Measurements from ENCODE around the gene IFIT1.

IFIT1 gene

DNA sequence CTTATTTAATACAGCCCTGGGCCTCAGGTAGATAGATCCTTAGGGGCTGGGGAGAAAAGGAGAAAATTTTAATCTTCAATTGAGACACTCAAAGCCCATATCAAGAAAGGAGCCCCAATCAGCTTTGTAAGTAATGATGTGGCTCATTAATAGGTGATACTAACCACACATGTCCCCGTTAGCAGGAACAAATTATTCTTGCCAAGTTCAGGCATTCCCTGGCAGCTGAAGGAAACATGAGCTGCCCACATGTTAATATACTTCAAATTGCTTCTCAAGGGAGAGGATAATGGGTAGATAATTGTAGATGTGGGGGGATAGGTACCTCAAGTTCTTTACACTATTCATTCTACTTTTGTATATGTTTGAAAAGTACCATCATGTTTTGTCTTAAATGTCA lies 36.5 kb downstream of the IFIT1 start:
- TF ChIP-seq, protein P1, sequence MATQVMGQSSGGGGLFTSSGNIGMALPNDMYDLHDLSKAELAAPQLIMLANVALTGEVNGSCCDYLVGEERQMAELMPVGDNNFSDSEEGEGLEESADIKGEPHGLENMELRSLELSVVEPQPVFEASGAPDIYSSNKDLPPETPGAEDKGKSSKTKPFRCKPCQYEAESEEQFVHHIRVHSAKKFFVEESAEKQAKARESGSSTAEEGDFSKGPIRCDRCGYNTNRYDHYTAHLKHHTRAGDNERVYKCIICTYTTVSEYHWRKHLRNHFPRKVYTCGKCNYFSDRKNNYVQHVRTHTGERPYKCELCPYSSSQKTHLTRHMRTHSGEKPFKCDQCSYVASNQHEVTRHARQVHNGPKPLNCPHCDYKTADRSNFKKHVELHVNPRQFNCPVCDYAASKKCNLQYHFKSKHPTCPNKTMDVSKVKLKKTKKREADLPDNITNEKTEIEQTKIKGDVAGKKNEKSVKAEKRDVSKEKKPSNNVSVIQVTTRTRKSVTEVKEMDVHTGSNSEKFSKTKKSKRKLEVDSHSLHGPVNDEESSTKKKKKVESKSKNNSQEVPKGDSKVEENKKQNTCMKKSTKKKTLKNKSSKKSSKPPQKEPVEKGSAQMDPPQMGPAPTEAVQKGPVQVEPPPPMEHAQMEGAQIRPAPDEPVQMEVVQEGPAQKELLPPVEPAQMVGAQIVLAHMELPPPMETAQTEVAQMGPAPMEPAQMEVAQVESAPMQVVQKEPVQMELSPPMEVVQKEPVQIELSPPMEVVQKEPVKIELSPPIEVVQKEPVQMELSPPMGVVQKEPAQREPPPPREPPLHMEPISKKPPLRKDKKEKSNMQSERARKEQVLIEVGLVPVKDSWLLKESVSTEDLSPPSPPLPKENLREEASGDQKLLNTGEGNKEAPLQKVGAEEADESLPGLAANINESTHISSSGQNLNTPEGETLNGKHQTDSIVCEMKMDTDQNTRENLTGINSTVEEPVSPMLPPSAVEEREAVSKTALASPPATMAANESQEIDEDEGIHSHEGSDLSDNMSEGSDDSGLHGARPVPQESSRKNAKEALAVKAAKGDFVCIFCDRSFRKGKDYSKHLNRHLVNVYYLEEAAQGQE (tag by site-specific recombination; IDR thresholded peaks at IDR 0.05), result no peak
- TF ChIP-seq ZSCAN16 (tag by site-specific recombination; IDR thresholded peaks at IDR 0.05), result no peak
- no peak for TF ChIP-seq ZNF707 (tag by site-specific recombination; IDR thresholded peaks at IDR 0.05)
- TF ChIP-seq, protein P2, sequence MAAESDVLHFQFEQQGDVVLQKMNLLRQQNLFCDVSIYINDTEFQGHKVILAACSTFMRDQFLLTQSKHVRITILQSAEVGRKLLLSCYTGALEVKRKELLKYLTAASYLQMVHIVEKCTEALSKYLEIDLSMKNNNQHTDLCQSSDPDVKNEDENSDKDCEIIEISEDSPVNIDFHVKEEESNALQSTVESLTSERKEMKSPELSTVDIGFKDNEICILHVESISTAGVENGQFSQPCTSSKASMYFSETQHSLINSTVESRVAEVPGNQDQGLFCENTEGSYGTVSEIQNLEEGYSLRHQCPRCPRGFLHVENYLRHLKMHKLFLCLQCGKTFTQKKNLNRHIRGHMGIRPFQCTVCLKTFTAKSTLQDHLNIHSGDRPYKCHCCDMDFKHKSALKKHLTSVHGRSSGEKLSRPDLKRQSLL (tag by site-specific recombination; IDR thresholded peaks at IDR 0.05), result no peak
- TF ChIP-seq ZNF175 (tag by site-specific recombination; IDR thresholded peaks at IDR 0.05), result no peak
- H3K4me3 ChIP-seq (ENCODE audit: low read depth, low read length), result no peak overlapping the region
- no peak overlapping the region for H3K27ac ChIP-seq (ENCODE audit: extremely low read depth, low read depth, low read length)
- no peaks in the 10 kb centered on the region for H3K36me3 ChIP-seq (ENCODE audit: control insufficient read depth in 2 of 2, insufficient read depth in 1 of 2, low read length in 2 of 2)
- ChIA-PET POLR2A (interaction anchor here (0.6 kb wide), 1 partner anchor 10 kb away, joined by 4 read pairs; no protein-coding TSS in a partner anchor), CTCF (interaction anchor here (1.0 to 2.9 kb wide), 4 partner anchors 10 to 136 kb away, joined by 3 to 16 read pairs (median 7); no protein-coding TSS in a partner anchor)
- no peaks in the 10 kb centered on the region for H3K4me1 ChIP-seq (ENCODE audit: control insufficient read depth, insufficient read depth, low read length)
- H3K9me3 ChIP-seq (ENCODE audit: control insufficient read depth, insufficient read depth, low read depth, low read length), result no peaks in the 10 kb centered on the region

DNA sequence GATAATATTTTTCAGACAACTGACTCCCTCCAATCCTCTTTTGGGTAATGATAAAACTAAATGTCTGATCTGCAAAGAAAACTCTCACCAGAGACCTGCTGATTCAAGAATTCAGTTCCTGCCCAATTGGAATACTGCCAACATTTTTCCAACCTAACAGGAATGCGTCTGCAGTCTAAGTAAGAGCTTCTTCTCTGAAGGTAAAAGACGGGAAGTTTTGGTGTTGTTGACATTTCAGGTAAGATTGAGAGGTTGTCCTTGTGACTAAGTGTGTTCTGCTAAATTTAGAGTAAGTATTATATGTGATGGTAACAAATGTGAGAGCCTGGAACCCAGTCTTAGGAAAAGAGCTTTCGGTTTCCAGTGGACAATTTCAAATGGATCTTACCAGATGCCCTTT lies 39.6 kb downstream of the IFIT1 start:
- no peaks in the 10 kb centered on the region for H3K36me3 ChIP-seq (ENCODE audit: control insufficient read depth in 2 of 2, insufficient read depth in 1 of 2, low read length in 2 of 2)
- TF ChIP-seq GLIS1 (tag by site-specific recombination; IDR thresholded peaks at IDR 0.05) (no peak), ZNF423 (tag by site-specific recombination; IDR thresholded peaks at IDR 0.05) (no peak), ZNF266 (tag by site-specific recombination; IDR thresholded peaks at IDR 0.05; ENCODE audit: low read depth) (no peak), ZNF184 (tag by site-specific recombination; IDR thresholded peaks at IDR 0.05) (no peak), ZNF112 (tag by site-specific recombination; IDR thresholded peaks at IDR 0.05) (no peak)
- H3K4me1 ChIP-seq (ENCODE audit: control insufficient read depth, insufficient read depth, low read length), result no peaks in the 10 kb centered on the region
- ChIA-PET CTCF (interaction anchor here (0.9 to 1.3 kb wide), 5 partner anchors 10 to 133 kb away, joined by 3 to 6 read pairs (median 5); no protein-coding TSS in a partner anchor), POLR2A (interaction anchor here (0.5 kb wide), 1 partner anchor 39 kb away, joined by 9 read pairs; the partner anchor contains the start of gene IFIT1)
- no peaks in the 10 kb centered on the region for H3K9me3 ChIP-seq (ENCODE audit: control insufficient read depth, insufficient read depth, low read depth, low read length)
- H3K4me3 ChIP-seq (ENCODE audit: low read depth, low read length), result no peak overlapping the region
- no peak overlapping the region for H3K27ac ChIP-seq (ENCODE audit: extremely low read depth, low read depth, low read length)

DNA sequence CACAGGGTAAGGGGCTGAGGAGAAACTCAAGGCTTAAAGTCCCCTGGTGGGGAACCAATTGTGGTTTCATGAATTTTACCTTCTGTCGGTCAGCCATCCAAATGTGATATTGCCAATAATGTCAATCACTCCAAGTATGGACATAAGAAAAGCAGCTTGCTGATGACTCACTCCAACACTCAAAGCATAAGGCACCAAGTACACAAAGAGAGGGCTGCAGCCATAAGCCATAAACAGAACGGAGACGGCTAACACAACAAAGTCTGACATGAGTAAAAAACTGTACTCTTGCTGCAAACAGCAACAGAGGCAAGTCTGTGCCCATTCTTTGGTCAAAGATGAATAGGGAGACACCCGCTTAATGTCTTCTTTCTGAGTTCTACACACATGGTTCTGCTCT lies 46.1 kb downstream of the IFIT1 start:
- H3K4me3 ChIP-seq (ENCODE audit: low read depth, low read length), result no peak overlapping the region
- ChIA-PET POLR2A (no interaction called here), CTCF (no interaction called here)
- no peaks in the 10 kb centered on the region for H3K4me1 ChIP-seq (ENCODE audit: control insufficient read depth, insufficient read depth, low read length)
- TF ChIP-seq, protein P3, sequence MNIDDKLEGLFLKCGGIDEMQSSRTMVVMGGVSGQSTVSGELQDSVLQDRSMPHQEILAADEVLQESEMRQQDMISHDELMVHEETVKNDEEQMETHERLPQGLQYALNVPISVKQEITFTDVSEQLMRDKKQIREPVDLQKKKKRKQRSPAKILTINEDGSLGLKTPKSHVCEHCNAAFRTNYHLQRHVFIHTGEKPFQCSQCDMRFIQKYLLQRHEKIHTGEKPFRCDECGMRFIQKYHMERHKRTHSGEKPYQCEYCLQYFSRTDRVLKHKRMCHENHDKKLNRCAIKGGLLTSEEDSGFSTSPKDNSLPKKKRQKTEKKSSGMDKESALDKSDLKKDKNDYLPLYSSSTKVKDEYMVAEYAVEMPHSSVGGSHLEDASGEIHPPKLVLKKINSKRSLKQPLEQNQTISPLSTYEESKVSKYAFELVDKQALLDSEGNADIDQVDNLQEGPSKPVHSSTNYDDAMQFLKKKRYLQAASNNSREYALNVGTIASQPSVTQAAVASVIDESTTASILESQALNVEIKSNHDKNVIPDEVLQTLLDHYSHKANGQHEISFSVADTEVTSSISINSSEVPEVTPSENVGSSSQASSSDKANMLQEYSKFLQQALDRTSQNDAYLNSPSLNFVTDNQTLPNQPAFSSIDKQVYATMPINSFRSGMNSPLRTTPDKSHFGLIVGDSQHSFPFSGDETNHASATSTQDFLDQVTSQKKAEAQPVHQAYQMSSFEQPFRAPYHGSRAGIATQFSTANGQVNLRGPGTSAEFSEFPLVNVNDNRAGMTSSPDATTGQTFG (tag by site-specific recombination; IDR thresholded peaks at IDR 0.05; ENCODE audit: borderline replicate concordance), result no peak
- TF ChIP-seq YY2 (tag by site-specific recombination; IDR thresholded peaks at IDR 0.05) (no peak), ZSCAN30 (tag by site-specific recombination; IDR thresholded peaks at IDR 0.05) (no peak), TCF7L2 (IDR thresholded peaks at IDR 0.05; ENCODE audit: borderline replicate concordance, low read depth, low read length) (no peak), ZNF837 (tag by site-specific recombination; IDR thresholded peaks at IDR 0.05) (no peak), SALL2 (tag by site-specific recombination; IDR thresholded peaks at IDR 0.05; ENCODE audit: borderline replicate concordance) (no peak), ZNF155 (tag by site-specific recombination; IDR thresholded peaks at IDR 0.05) (no peak)
- TF ChIP-seq, protein P2 (tag by site-specific recombination; IDR thresholded peaks at IDR 0.05), result no peak
- TF ChIP-seq, protein P4, sequence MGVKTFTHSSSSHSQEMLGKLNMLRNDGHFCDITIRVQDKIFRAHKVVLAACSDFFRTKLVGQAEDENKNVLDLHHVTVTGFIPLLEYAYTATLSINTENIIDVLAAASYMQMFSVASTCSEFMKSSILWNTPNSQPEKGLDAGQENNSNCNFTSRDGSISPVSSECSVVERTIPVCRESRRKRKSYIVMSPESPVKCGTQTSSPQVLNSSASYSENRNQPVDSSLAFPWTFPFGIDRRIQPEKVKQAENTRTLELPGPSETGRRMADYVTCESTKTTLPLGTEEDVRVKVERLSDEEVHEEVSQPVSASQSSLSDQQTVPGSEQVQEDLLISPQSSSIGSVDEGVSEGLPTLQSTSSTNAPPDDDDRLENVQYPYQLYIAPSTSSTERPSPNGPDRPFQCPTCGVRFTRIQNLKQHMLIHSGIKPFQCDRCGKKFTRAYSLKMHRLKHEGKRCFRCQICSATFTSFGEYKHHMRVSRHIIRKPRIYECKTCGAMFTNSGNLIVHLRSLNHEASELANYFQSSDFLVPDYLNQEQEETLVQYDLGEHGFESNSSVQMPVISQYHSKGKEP (tag by site-specific recombination; IDR thresholded peaks at IDR 0.05), result no peak
- TF ChIP-seq, protein P5, sequence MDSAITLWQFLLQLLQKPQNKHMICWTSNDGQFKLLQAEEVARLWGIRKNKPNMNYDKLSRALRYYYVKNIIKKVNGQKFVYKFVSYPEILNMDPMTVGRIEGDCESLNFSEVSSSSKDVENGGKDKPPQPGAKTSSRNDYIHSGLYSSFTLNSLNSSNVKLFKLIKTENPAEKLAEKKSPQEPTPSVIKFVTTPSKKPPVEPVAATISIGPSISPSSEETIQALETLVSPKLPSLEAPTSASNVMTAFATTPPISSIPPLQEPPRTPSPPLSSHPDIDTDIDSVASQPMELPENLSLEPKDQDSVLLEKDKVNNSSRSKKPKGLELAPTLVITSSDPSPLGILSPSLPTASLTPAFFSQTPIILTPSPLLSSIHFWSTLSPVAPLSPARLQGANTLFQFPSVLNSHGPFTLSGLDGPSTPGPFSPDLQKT (IDR thresholded peaks at IDR 0.05; ENCODE audit: borderline replicate concordance, low read depth, low read length), result no peak
- no peaks in the 10 kb centered on the region for H3K9me3 ChIP-seq (ENCODE audit: control insufficient read depth, insufficient read depth, low read depth, low read length)
- H3K27ac ChIP-seq (ENCODE audit: extremely low read depth, low read depth, low read length), result no peak overlapping the region
- H3K36me3 ChIP-seq (ENCODE audit: control insufficient read depth in 2 of 2, insufficient read depth in 1 of 2, low read length in 2 of 2), result no peaks in the 10 kb centered on the region

Data from HEK293 (cell line).